WTC11 (cell line): ENCODE results near the gene SMIM20. TPM values are rescaled to one million over a fixed set of nuclear protein-coding genes. Genes with fewer than 3 reads are reported as not detected.

ENCODE experiments used
- ATAC-seq: fragments of 200-7000 bp; cut with Tn5 transposase; 2 replicates; pipeline ENCODE4 v1.10.0; 2021; ENCODE audit warnings: mild to moderate bottlenecking, moderate library complexity
- CTCF ChIA-PET: fragments of 300-600 bp; sonication (Branson Sonifier 250); formaldehyde crosslinking; loops from one replicate; lab custom pipeline; 2021; ENCODE audit warnings: antibody characterized with exemption; lab: Charles Lee
- POLR2A ChIA-PET: fragments of 350-600 bp; sonication (Branson Sonifier 250); formaldehyde crosslinking; loops from one replicate; lab custom pipeline; 2021; ENCODE audit warnings: antibody characterized with exemption; lab: Charles Lee
- DNase-seq: peaks from one replicate; pipeline ENCODE4 v3.0.0; 2021; ENCODE audit warnings: low spot score
- H3K27ac Mint-ChIP-seq: 2 replicates; pipeline ENCODE4 v1.8.0; 2021; ENCODE audit warnings: mixed read lengths
- H3K27me3 Mint-ChIP-seq: 2 replicates; pipeline ENCODE4 v1.8.0; 2021; ENCODE audit warnings: low read depth, mild to moderate bottlenecking, moderate library complexity, mixed read lengths
- H3K36me3 Mint-ChIP-seq: 2 replicates; pipeline ENCODE4 v1.8.0; 2021; ENCODE audit warnings: mixed read lengths
- H3K4me1 Mint-ChIP-seq: 2 replicates; pipeline ENCODE4 v1.8.0; 2022; ENCODE audit warnings: mixed read lengths
- H3K4me3 Mint-ChIP-seq: 2 replicates; pipeline ENCODE4 v1.8.0; 2021; ENCODE audit warnings: mild to moderate bottlenecking, moderate library complexity, mixed read lengths
- H3K9me3 Mint-ChIP-seq: 2 replicates; pipeline ENCODE4 v1.8.0; 2021; ENCODE audit warnings: mixed read lengths
- ATF1 ChIP-seq: sonication (generic); formaldehyde crosslinking; IDR thresholded peaks from 2 replicates; pipeline ENCODE4 v1.8.1; 2023; ENCODE audit warnings: mild to moderate bottlenecking, moderate library complexity, missing genetic modification reagents
- HMGA2 ChIP-seq: fragments of 250-450 bp; sonication (Bioruptor Pico); IDR thresholded peaks from 2 replicates; pipeline ENCODE4 v1.4.0; 2021; ENCODE audit warnings: mild to moderate bottlenecking, moderate library complexity
- JAZF1 ChIP-seq: fragments of 250-450 bp; sonication (Bioruptor Pico); IDR thresholded peaks from 2 replicates; pipeline ENCODE4 v1.9.0; 2021; ENCODE audit warnings: moderate library complexity, mild to moderate bottlenecking, inconsistent platforms
- KAT7 ChIP-seq: sonication (generic); formaldehyde crosslinking; IDR thresholded peaks from 2 replicates; pipeline ENCODE4 v1.8.1; 2023; ENCODE audit warnings: missing genetic modification reagents, mild to moderate bottlenecking, borderline replicate concordance
- MYBL2 ChIP-seq: sonication (generic); formaldehyde crosslinking; IDR thresholded peaks from 2 replicates; pipeline ENCODE4 v1.8.1; 2023; ENCODE audit warnings: mild to moderate bottlenecking, moderate library complexity, missing genetic modification reagents
- NFE2L1 ChIP-seq: sonication (generic); formaldehyde crosslinking; IDR thresholded peaks from 2 replicates; pipeline ENCODE4 v1.8.1; 2023; ENCODE audit warnings: missing genetic modification reagents
- NR1H2 ChIP-seq: sonication (generic); formaldehyde crosslinking; IDR thresholded peaks from 2 replicates; pipeline ENCODE4 v1.9.0; 2021; ENCODE audit warnings: mild to moderate bottlenecking, moderate library complexity, missing genetic modification reagents
- SOX15 ChIP-seq: fragments of 250-450 bp; sonication (Bioruptor Pico); IDR thresholded peaks from 2 replicates; pipeline ENCODE4 v1.9.0; 2021; ENCODE audit warnings: mild to moderate bottlenecking
- TEAD1 ChIP-seq: sonication (generic); formaldehyde crosslinking; IDR thresholded peaks from 2 replicates; pipeline ENCODE4 v1.8.0; 2022; ENCODE audit warnings: mild to moderate bottlenecking, missing genetic modification reagents
- ZBTB21 ChIP-seq: sonication (generic); formaldehyde crosslinking; IDR thresholded peaks from 2 replicates; pipeline ENCODE4 v1.8.1; 2023; ENCODE audit warnings: mild to moderate bottlenecking, missing genetic modification reagents, borderline replicate concordance
- ZNF219 ChIP-seq: sonication (generic); formaldehyde crosslinking; IDR thresholded peaks from 2 replicates; pipeline ENCODE4 v1.8.0; 2023; ENCODE audit warnings: missing genetic modification reagents, mild to moderate bottlenecking, borderline replicate concordance
- ZNF263 ChIP-seq: sonication (generic); formaldehyde crosslinking; IDR thresholded peaks from 2 replicates; pipeline ENCODE4 v1.8.1; 2022; ENCODE audit warnings: low read depth, mild to moderate bottlenecking, moderate library complexity, missing genetic modification reagents
- total RNA-seq: library from RNA; stranded (reverse); gene quantifications from 3 replicates; pipeline ENCODE4 v1.2.3, GENCODE V29; 2021
- TF ChIP-seq, protein P1 (sequence below): fragments of 250-450 bp; sonication (Bioruptor Pico); IDR thresholded peaks from 2 replicates; pipeline ENCODE4 v1.9.0; 2021; ENCODE audit warnings: mild to moderate bottlenecking
- TF ChIP-seq, protein P2 (sequence below): sonication (generic); formaldehyde crosslinking; IDR thresholded peaks from 2 replicates; pipeline ENCODE4 v1.8.0; 2023; ENCODE audit warnings: missing genetic modification reagents
- TF ChIP-seq, protein P3 (sequence below): sonication (generic); formaldehyde crosslinking; IDR thresholded peaks from 2 replicates; pipeline ENCODE4 v1.8.1; 2023; ENCODE audit warnings: mild to moderate bottlenecking, missing genetic modification reagents
- TF ChIP-seq, protein P4 (sequence below): sonication (generic); formaldehyde crosslinking; IDR thresholded peaks from 2 replicates; pipeline ENCODE4 v1.8.0; 2022; ENCODE audit warnings: mild to moderate bottlenecking, missing genetic modification reagents
- TF ChIP-seq, protein P5 (sequence below): fragments of 200-600 bp; IDR thresholded peaks from 2 replicates; pipeline ENCODE4 v1.8.0; 2022; ENCODE audit warnings: antibody characterized with exemption

SMIM20 gene
- total RNA-seq, 1 experiment from 2014 or later: 39.4 TPM

DNA sequence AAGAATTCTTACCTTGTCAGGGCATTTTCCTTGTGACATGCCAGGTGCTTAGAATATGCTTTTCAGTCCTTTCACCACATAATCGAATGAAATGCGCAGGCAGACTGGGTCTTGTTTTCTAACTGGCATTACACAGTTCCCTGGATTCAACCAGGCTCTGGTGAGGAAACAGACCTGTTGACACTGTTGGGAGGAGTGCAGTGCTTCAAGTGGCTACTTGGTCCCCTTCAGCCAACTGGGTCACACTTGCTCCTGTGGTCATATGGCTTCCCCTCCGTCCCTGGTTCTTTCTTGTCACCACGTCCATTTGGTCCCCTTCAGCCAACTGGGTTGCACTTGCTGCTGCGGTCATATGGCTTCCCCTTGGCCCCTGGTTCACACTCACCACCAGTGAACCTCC lies 9.7 kb downstream of the SMIM20 start:
- DNase-seq (no peak), ATAC-seq (no peak)
- H3K36me3 Mint-ChIP-seq: peaks cover 5% of the 10 kb centered on the region; the same call in 1 of the 2 replicates
- CTCF ChIA-PET: no interaction called here
- no peak overlapping the region for H3K27ac Mint-ChIP-seq
- no peak overlapping the region for H3K4me3 Mint-ChIP-seq
- H3K27me3 Mint-ChIP-seq: no peaks in the 10 kb centered on the region
- POLR2A ChIA-PET: no interaction called here
- TF ChIP-seq KAT7 (CRISPR knock-in tag): no peak
- TF ChIP-seq ZNF263 (CRISPR knock-in tag): no peak
- TF ChIP-seq SOX15 (CRISPR knock-in tag): no peak
- TF ChIP-seq NFE2L1: no peak
- no peak for TF ChIP-seq JAZF1
- no peak for TF ChIP-seq NR1H2 (CRISPR knock-in tag)
- no peak for TF ChIP-seq ATF1 (CRISPR knock-in tag)
- TF ChIP-seq, protein P1, sequence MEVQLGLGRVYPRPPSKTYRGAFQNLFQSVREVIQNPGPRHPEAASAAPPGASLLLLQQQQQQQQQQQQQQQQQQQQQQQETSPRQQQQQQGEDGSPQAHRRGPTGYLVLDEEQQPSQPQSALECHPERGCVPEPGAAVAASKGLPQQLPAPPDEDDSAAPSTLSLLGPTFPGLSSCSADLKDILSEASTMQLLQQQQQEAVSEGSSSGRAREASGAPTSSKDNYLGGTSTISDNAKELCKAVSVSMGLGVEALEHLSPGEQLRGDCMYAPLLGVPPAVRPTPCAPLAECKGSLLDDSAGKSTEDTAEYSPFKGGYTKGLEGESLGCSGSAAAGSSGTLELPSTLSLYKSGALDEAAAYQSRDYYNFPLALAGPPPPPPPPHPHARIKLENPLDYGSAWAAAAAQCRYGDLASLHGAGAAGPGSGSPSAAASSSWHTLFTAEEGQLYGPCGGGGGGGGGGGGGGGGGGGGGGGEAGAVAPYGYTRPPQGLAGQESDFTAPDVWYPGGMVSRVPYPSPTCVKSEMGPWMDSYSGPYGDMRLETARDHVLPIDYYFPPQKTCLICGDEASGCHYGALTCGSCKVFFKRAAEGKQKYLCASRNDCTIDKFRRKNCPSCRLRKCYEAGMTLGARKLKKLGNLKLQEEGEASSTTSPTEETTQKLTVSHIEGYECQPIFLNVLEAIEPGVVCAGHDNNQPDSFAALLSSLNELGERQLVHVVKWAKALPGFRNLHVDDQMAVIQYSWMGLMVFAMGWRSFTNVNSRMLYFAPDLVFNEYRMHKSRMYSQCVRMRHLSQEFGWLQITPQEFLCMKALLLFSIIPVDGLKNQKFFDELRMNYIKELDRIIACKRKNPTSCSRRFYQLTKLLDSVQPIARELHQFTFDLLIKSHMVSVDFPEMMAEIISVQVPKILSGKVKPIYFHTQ: no peak
- no peak for TF ChIP-seq ZBTB21 (CRISPR knock-in tag)
- TF ChIP-seq, protein P2, sequence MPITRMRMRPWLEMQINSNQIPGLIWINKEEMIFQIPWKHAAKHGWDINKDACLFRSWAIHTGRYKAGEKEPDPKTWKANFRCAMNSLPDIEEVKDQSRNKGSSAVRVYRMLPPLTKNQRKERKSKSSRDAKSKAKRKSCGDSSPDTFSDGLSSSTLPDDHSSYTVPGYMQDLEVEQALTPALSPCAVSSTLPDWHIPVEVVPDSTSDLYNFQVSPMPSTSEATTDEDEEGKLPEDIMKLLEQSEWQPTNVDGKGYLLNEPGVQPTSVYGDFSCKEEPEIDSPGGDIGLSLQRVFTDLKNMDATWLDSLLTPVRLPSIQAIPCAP: no peak
- no peak for TF ChIP-seq MYBL2
- no peak for TF ChIP-seq TEAD1 (CRISPR knock-in tag)
- TF ChIP-seq, protein P3, sequence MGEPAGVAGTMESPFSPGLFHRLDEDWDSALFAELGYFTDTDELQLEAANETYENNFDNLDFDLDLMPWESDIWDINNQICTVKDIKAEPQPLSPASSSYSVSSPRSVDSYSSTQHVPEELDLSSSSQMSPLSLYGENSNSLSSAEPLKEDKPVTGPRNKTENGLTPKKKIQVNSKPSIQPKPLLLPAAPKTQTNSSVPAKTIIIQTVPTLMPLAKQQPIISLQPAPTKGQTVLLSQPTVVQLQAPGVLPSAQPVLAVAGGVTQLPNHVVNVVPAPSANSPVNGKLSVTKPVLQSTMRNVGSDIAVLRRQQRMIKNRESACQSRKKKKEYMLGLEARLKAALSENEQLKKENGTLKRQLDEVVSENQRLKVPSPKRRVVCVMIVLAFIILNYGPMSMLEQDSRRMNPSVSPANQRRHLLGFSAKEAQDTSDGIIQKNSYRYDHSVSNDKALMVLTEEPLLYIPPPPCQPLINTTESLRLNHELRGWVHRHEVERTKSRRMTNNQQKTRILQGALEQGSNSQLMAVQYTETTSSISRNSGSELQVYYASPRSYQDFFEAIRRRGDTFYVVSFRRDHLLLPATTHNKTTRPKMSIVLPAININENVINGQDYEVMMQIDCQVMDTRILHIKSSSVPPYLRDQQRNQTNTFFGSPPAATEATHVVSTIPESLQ: no peak
- no peaks in the 10 kb centered on the region for H3K9me3 Mint-ChIP-seq
- H3K4me1 Mint-ChIP-seq: peaks cover 18% of the 10 kb centered on the region

DNA sequence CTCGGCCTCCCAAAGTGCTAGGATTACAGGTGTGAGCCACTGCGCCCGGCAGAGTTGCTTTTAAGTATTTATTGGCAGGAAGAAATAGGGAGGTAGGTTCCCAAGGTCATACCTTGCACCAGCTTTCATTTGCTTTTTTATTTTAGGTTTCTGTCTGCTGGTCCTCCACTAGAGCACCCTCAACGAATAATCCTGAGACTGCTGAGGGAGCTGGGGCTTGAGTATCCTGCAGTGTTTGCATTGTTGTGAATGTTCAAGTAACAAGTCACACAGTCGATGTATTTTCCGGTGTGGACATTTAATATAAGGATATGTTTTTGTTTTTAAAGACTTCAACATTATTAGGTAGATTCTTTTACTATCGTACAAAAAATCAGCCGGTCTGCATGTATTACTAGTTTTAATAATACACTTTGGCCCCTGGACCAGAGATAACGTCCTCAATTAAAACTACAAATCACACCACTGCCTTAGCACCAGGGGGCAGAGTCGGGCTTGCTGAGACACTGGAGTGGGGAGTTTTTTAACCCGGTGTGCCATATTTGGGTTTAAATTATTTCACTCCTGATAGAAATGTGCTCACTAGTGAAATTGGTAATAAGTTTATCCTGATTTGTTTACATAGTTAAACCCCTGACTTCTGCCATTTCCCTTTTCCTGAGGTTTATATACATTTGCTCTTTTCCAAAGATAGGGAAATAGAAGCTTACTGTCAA lies 11.6 kb downstream of the SMIM20 start:
- ATAC-seq (peak; percentile 87), DNase-seq (peak; percentile 57)
- peaks cover 10% of the 10 kb centered on the region for H3K36me3 Mint-ChIP-seq
- TF ChIP-seq ZNF219 (CRISPR knock-in tag): no peak
- TF ChIP-seq, protein P4, sequence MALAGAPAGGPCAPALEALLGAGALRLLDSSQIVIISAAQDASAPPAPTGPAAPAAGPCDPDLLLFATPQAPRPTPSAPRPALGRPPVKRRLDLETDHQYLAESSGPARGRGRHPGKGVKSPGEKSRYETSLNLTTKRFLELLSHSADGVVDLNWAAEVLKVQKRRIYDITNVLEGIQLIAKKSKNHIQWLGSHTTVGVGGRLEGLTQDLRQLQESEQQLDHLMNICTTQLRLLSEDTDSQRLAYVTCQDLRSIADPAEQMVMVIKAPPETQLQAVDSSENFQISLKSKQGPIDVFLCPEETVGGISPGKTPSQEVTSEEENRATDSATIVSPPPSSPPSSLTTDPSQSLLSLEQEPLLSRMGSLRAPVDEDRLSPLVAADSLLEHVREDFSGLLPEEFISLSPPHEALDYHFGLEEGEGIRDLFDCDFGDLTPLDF (CRISPR knock-in tag): no peak
- no peak for TF ChIP-seq HMGA2
- TF ChIP-seq, protein P5, sequence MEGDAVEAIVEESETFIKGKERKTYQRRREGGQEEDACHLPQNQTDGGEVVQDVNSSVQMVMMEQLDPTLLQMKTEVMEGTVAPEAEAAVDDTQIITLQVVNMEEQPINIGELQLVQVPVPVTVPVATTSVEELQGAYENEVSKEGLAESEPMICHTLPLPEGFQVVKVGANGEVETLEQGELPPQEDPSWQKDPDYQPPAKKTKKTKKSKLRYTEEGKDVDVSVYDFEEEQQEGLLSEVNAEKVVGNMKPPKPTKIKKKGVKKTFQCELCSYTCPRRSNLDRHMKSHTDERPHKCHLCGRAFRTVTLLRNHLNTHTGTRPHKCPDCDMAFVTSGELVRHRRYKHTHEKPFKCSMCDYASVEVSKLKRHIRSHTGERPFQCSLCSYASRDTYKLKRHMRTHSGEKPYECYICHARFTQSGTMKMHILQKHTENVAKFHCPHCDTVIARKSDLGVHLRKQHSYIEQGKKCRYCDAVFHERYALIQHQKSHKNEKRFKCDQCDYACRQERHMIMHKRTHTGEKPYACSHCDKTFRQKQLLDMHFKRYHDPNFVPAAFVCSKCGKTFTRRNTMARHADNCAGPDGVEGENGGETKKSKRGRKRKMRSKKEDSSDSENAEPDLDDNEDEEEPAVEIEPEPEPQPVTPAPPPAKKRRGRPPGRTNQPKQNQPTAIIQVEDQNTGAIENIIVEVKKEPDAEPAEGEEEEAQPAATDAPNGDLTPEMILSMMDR: peak; percentile 39; the same call in 1 of the 2 replicates
- no peak overlapping the region for H3K4me3 Mint-ChIP-seq
- ChIA-PET POLR2A (interaction anchor here (1.0 kb wide), 1 partner anchor 12 kb away, joined by 3 read pairs; the partner anchor contains the start of gene SMIM20), CTCF (interaction anchor here (0.6 to 2.1 kb wide), 14 partner anchors 12 to 208 kb away, joined by 3 to 16 read pairs (median 4); partner anchors contain the start of gene SMIM20)
- H3K27me3 Mint-ChIP-seq: no peaks in the 10 kb centered on the region
- H3K4me1 Mint-ChIP-seq: peaks cover 13% of the 10 kb centered on the region
- H3K9me3 Mint-ChIP-seq: no peaks in the 10 kb centered on the region
- H3K27ac Mint-ChIP-seq: no peak overlapping the region
